LNCAP (cell line): ENCODE data around the gene KRTAP10-2.
"Not testable (repeated sequence)": the region's sequence is repeated elsewhere in the genome, so short reads cannot be mapped to it uniquely, and the experiment has no call there.

Source experiments
- CTCF ChIP-seq: fragments of 450-650 bp; IDR thresholded peaks from 2 replicates; pipeline ENCODE4 v1.5.1; 2017; ENCODE audit warnings: mild to moderate bottlenecking

Gene KRTAP10-2

DNA sequence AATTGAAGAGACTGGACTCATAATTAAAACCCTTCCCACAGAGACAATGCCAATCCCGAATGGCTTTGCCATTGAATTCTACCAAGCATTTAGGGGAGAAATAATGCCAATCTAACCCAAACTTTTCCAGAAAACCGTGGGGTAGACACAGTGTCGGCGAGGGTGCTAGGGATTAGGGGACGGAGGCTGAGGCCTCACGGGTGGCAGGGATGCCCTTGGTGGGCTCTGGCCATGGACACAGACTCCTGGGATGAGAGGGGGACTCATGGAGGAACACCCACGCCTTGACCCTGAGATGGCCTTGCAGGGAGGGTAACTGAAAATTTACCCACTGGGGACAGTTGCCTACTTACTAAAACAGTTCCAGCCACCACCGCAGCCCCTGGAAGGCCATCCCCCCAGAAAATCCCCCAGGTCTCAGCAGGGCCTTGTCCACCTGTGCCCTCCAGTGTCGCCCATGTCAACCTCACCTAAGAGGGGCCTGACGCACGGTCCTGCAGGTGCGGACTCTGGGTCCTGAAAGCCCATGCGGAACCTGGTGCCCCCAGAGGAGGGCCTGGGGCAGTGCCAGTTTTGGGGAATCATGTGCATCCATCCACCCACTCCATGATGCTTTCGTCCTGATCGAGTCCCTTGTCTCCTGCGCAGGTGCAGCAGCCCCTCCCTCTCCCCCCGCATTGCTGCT is 27.2 kb upstream of the KRTAP10-2 start:
- TF ChIP-seq CTCF = no peak

DNA sequence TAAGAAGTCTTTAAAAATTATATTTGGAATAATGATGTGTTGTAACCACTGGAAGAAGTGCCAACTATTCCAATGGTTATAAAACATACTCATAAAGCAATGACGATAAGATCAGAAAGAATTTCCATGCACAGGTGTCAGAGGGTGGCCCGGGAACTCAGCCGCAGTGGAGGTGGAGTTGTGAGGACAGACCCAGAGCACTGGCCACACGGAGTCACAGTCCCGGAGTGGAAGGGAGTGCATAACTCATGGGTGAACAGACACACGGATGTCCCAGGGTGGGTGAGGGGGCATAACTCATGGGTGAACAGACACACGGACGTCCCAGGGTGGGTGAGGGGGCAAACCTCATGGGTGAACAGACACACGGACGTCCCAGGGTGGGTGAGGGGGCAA is 24.7 kb upstream of the KRTAP10-2 start:
- no peak for TF ChIP-seq CTCF

DNA sequence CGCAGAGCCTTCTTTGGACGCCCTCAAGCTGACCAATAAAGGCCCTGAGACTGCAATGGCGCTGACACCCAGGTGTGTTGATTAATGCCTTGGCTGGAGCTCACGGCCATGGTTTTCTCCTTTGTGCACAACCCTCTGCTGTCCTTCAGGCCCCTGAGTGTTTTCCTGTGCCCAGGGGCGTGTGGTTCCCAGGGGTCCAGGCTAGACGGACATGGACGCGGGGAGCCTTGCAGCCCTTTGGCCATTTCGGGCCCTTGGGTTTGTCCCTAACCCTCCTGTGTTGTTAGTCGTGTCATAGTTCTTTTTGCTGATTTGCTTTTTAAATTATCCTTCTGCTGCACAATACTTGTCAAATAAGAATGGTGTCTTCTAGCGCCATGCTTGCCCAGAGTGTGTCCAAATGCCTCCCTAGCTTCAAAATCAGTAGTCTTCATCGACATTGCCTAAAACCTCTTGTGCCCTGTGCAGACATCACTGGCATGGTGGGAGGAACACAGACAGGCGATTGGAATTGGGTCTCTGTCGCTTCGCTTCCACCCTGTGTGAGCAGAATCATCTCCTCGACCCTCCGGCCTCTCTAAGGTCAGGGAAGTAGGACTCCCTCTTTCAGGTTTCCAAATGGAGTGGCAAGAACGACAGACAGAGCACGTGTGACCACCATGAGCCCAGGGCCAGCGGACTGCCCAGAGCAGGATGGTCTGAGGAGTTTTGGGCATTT is 24.2 kb upstream of the KRTAP10-2 start:
- TF ChIP-seq CTCF = no peak

DNA sequence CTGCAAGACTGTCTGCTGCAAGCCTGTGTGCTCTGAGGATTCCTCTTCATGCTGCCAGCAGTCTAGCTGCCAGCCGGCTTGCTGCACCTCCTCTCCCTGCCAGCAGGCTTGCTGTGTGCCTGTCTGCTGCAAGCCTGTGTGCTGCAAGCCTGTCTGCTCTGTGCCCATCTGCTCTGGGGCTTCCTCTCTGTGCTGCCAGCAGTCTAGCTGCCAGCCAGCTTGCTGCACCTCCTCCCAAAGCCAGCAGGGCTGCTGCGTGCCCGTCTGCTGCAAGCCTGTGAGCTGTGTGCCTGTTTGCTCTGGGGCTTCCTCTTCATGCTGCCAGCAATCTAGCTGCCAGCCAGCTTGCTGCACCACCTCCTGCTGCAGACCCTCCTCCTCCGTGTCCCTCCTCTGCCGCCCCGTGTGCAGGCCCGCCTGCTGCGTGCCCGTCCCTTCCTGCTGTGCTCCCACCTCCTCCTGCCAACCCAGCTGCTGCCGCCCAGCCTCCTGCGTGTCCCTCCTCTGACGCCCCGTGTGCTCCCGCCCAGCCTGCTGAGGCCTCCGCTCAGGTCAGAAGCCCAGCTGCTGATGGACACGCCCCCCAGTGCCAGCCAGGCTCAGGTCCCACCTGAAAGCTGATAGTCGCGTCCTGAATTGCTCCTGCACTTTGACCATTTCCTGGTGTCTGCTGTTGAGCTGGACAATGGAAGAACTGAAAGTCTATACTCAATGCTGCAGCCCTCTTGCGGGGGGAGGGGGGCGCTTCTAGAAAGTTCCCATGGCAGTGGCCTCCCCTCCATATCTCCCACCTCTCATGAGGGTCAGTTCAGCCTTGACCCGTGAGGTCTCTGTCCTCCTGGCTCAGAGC is 23.4 kb upstream of the KRTAP10-2 start:
- no peak for TF ChIP-seq CTCF

DNA sequence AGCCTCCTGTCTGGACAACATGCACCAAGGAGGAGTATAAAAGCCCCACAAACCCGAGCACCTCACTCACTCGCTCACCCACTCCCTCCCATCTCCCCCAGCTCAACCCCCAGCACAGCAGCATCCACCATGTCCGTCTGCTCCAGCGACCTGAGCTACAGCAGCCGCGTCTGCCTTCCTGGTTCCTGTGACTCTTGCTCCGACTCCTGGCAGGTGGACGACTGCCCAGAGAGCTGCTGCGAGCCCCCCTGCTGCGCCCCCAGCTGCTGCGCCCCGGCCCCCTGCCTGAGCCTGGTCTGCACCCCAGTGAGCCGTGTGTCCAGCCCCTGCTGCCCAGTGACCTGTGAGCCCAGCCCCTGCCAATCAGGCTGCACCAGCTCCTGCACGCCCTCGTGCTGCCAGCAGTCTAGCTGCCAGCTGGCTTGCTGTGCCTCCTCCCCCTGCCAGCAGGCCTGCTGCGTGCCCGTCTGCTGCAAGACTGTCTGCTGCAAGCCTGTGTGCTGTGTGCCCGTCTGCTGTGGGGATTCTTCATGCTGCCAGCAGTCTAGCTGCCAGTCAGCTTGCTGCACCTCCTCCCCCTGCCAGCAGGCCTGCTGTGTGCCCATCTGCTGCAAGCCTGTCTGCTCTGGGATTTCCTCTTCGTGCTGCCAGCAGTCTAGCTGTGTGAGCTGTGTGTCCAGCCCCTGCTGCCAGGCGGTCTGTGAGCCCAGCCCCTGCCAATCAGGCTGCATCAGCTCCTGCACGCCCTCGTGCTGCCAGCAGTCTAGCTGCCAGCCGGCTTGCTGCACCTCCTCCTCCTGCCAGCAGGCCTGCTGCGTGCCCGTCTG is 22.5 kb upstream of the KRTAP10-2 start, which contains the start of gene KRTAP10-4:
Gene KRTAP10-4 (plus strand): TSS at position 100 of the 827 bp plus-strand sequence. CDS start 30 bp downstream, at position 130.
- not testable (repeated sequence) for TF ChIP-seq CTCF

GRCh38 chr21:44572959-44573583 is 21.8 kb upstream of the KRTAP10-2 start:
- TF ChIP-seq CTCF = no peak
